ENCODE results near the gene USP17L18.
"Not testable (repeated sequence)": the region's sequence is repeated elsewhere in the genome, so short reads cannot be mapped to it uniquely, and the experiment has no call there.

GRCh38 chr4:9215105-9215504, 33.3 kb upstream of the USP17L18 start, which contains the start of gene USP17L11:
- not testable (repeated sequence) for TF ChIP-seq CTCF, POLR2A, POLR2AphosphoS5 (IDR thresholded peaks at IDR 0.05)

Measured in upper lobe of left lung (tissue), 4 donors.